Measurements from ENCODE around the gene MAN1A1.

DNA sequence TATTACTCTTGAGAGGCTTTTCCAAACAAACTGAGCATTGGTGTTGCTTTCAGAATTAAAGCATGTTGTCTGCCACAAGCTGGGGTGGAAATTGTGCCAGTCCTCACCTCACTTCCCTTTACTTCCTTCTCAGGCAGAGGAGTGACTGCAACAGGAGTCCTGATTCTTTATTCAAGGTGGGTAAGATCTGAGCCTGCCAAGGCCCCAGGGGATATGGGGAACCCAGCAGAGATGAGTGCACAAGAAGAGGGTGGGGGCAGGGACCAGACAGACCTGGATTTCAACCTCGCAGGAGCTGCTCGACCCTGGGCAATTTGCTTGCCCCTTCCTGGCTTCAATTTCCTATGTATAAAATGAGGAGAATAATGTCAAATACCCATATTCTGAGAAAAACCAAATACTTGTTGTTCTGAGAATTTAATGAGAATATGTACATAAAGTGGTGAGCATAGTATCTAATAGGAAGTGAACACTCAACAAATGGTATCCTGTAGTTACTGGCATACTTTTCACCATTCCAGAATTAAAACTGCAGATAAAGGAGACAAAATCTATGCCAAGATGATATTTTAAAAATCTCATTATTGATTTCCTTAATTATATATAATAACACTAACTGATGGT, 17.8 kb downstream of the MAN1A1 start:
- no peak for TF ChIP-seq POLR2A (IDR thresholded peaks at IDR 0.05)
- TF ChIP-seq, protein P1, sequence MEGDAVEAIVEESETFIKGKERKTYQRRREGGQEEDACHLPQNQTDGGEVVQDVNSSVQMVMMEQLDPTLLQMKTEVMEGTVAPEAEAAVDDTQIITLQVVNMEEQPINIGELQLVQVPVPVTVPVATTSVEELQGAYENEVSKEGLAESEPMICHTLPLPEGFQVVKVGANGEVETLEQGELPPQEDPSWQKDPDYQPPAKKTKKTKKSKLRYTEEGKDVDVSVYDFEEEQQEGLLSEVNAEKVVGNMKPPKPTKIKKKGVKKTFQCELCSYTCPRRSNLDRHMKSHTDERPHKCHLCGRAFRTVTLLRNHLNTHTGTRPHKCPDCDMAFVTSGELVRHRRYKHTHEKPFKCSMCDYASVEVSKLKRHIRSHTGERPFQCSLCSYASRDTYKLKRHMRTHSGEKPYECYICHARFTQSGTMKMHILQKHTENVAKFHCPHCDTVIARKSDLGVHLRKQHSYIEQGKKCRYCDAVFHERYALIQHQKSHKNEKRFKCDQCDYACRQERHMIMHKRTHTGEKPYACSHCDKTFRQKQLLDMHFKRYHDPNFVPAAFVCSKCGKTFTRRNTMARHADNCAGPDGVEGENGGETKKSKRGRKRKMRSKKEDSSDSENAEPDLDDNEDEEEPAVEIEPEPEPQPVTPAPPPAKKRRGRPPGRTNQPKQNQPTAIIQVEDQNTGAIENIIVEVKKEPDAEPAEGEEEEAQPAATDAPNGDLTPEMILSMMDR (IDR thresholded peaks at IDR 0.05): no peak

Measured in thyroid gland (tissue), 4 donors.